SK-N-DZ (cell line): ENCODE measurements around the gene TTYH2.

ENCODE experiments used
- DNase-seq: peaks from one replicate; pipeline ENCODE4 v3.0.0-alpha.2; 2015; ENCODE audit warnings: low spot score

Gene TTYH2

GRCh38 chr17:74233937-74234336, 20.6 kb downstream of the TTYH2 start:
- no peak for DNase-seq

GRCh38 chr17:74234486-74234885, 21.1 kb downstream of the TTYH2 start:
- DNase-seq = no peak

GRCh38 chr17:74235040-74235581, 21.7 kb downstream of the TTYH2 start:
- DNase-seq = no peak

- DNase-seq = no peak
Observed at GRCh38 chr17:74235911-74236371, 22.6 kb downstream of the TTYH2 start.

GRCh38 chr17:74237321-74237720, 23.9 kb downstream of the TTYH2 start:
- DNase-seq = no peak

GRCh38 chr17:74239172-74239571, 25.8 kb downstream of the TTYH2 start:
- no peak for DNase-seq

- DNase-seq = no peak
Observed at GRCh38 chr17:74240618-74241205, 27.3 kb downstream of the TTYH2 start.

GRCh38 chr17:74241431-74241830, 28.1 kb downstream of the TTYH2 start:
- DNase-seq = no peak

GRCh38 chr17:74241847-74242246, 28.5 kb downstream of the TTYH2 start:
- no peak for DNase-seq

- DNase-seq = no peak
Observed at GRCh38 chr17:74243013-74243755, 29.8 kb downstream of the TTYH2 start.

GRCh38 chr17:74244128-74244527, 30.8 kb downstream of the TTYH2 start:
- DNase-seq = no peak

- DNase-seq = no peak
Observed at GRCh38 chr17:74244548-74244947, 31.2 kb downstream of the TTYH2 start.

GRCh38 chr17:74245145-74245831, 31.9 kb downstream of the TTYH2 start:
- DNase-seq = peak; percentile 32

- DNase-seq = no peak
Observed at GRCh38 chr17:74245871-74246270, 32.5 kb downstream of the TTYH2 start.

GRCh38 chr17:74249590-74250270, 36.4 kb downstream of the TTYH2 start:
- no peak for DNase-seq

GRCh38 chr17:74250324-74250995, 37.1 kb downstream of the TTYH2 start:
- DNase-seq = no peak

- no peak for DNase-seq
Observed at GRCh38 chr17:74251051-74251450, 37.7 kb downstream of the TTYH2 start.

- no peak for DNase-seq
Observed at GRCh38 chr17:74251569-74251968, 38.2 kb downstream of the TTYH2 start.

- no peak for DNase-seq
Observed at GRCh38 chr17:74252211-74252610, 38.8 kb downstream of the TTYH2 start.

GRCh38 chr17:74253036-74253435, 39.7 kb downstream of the TTYH2 start:
- DNase-seq = no peak

GRCh38 chr17:74257311-74257710, 43.9 kb downstream of the TTYH2 start:
- no peak for DNase-seq
